Measurements from ENCODE around the gene PEBP1. TPM values are rescaled to one million over a fixed set of nuclear protein-coding genes. Genes with fewer than 3 reads are reported as not detected.

The PEBP1 gene
- total RNA-seq, 1 donor from 2014 or later, result 285 TPM

DNA sequence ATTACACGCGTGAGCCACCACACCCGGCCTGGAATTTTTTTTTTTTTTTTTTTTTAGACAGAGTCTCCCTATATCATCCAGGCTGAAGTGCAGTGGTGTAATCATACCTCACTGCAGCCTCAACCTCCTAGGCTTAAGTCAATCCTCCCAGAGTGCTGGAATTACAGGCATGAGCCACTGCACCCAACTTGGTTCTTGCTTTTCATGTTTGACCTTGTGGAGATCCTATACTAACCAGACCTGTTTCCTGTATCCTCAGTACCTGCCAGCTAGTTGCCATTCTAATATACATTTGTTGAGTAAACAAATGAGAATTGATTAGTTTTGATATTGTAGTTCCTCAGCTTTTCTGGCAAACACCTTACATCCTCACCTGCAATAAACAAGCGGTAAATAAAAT is 28.9 kb upstream of the PEBP1 start:
- no peaks in the 10 kb centered on the region for H3K36me3 Mint-ChIP-seq
- H3K4me3 Mint-ChIP-seq, result peak overlapping the region; percentile 78
- peaks cover 5% of the 10 kb centered on the region for H3K4me1 Mint-ChIP-seq (ENCODE audit: unreplicated experiment)

GRCh38 chr12:118107694-118108093 is 28.2 kb upstream of the PEBP1 start:
- no peaks in the 10 kb centered on the region for H3K9me3 Mint-ChIP-seq
- no peak for DNase-seq (ENCODE audit: extremely low spot score, unreplicated experiment)
- H3K4me1 Mint-ChIP-seq (ENCODE audit: unreplicated experiment), result peaks cover 4% of the 10 kb centered on the region
- no peak overlapping the region for H3K27ac Mint-ChIP-seq
- no peaks in the 10 kb centered on the region for H3K27me3 Mint-ChIP-seq
- no peak overlapping the region for H3K4me3 Mint-ChIP-seq
- no peaks in the 10 kb centered on the region for H3K36me3 Mint-ChIP-seq
- TF ChIP-seq, protein P1, sequence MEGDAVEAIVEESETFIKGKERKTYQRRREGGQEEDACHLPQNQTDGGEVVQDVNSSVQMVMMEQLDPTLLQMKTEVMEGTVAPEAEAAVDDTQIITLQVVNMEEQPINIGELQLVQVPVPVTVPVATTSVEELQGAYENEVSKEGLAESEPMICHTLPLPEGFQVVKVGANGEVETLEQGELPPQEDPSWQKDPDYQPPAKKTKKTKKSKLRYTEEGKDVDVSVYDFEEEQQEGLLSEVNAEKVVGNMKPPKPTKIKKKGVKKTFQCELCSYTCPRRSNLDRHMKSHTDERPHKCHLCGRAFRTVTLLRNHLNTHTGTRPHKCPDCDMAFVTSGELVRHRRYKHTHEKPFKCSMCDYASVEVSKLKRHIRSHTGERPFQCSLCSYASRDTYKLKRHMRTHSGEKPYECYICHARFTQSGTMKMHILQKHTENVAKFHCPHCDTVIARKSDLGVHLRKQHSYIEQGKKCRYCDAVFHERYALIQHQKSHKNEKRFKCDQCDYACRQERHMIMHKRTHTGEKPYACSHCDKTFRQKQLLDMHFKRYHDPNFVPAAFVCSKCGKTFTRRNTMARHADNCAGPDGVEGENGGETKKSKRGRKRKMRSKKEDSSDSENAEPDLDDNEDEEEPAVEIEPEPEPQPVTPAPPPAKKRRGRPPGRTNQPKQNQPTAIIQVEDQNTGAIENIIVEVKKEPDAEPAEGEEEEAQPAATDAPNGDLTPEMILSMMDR (conservative IDR thresholded peaks at IDR 0.05), result no peak

More for the DNA sequence above, 28.9 kb upstream of the PEBP1 start:
- Mint-ChIP-seq H3K27me3 (no peaks in the 10 kb centered on the region), H3K9me3 (no peaks in the 10 kb centered on the region), H3K27ac (peak overlapping the region; percentile 100)
- no peak for DNase-seq (ENCODE audit: extremely low spot score, unreplicated experiment)
- TF ChIP-seq, protein P1 (conservative IDR thresholded peaks at IDR 0.05), result no peak

- Mint-ChIP-seq H3K9me3 (no peaks in the 10 kb centered on the region), H3K27me3 (no peaks in the 10 kb centered on the region), H3K4me3 (no peak overlapping the region), H3K4me1 (ENCODE audit: unreplicated experiment) (no peaks in the 10 kb centered on the region), H3K36me3 (no peaks in the 10 kb centered on the region), H3K27ac (no peak overlapping the region)
- TF ChIP-seq, protein P1 (conservative IDR thresholded peaks at IDR 0.05), result no peak
- DNase-seq (ENCODE audit: extremely low spot score, unreplicated experiment), result no peak
Observed at GRCh38 chr12:118109088-118109487, 26.8 kb upstream of the PEBP1 start.

GRCh38 chr12:118119449-118119879 is 16.5 kb upstream of the PEBP1 start:
- Mint-ChIP-seq H3K36me3 (peaks cover 5% of the 10 kb centered on the region), H3K27me3 (no peaks in the 10 kb centered on the region), H3K4me1 (ENCODE audit: unreplicated experiment) (peaks cover 12% of the 10 kb centered on the region), H3K4me3 (no peak overlapping the region), H3K27ac (peak overlapping the region; percentile 53), H3K9me3 (no peaks in the 10 kb centered on the region)
- DNase-seq (ENCODE audit: extremely low spot score, unreplicated experiment), result no peak
- TF ChIP-seq, protein P1 (conservative IDR thresholded peaks at IDR 0.05), result peak; percentile 18

- DNase-seq (ENCODE audit: extremely low spot score, unreplicated experiment), result no peak
- Mint-ChIP-seq H3K36me3 (peaks cover 5% of the 10 kb centered on the region), H3K4me3 (peak overlapping the region; percentile 37), H3K27ac (peak overlapping the region; percentile 84), H3K9me3 (no peaks in the 10 kb centered on the region), H3K4me1 (ENCODE audit: unreplicated experiment) (peaks cover 12% of the 10 kb centered on the region), H3K27me3 (no peaks in the 10 kb centered on the region)
- TF ChIP-seq, protein P1 (conservative IDR thresholded peaks at IDR 0.05), result peak; percentile 84
Observed at GRCh38 chr12:118120579-118121363, 15.2 kb upstream of the PEBP1 start.
